Stomach (tissue), 9 donors: ENCODE measurements around the gene BMP7. TPM values are rescaled to one million over a fixed set of nuclear protein-coding genes. Genes with fewer than 3 reads are reported as not detected.

Experiments used
- DNase-seq, 2 donors: peaks; one replicate each; pipeline versions ENCODE4 v3.0.0 to v3.0.0-alpha.2; 2013 to 2019
- H3K27ac ChIP-seq, 5 donors: fragments of 200-600 bp in 4 of 5; sonication (generic) in 4 of 5; one replicate each; pipeline ENCODE4 v1.5.1; 2013 to 2019; ENCODE audit warnings: mild to moderate bottlenecking in 1 of 5, moderate library complexity in 1 of 5
- H3K27me3 ChIP-seq, 3 donors: fragments of 200-600 bp; sonication (generic); one replicate each; pipeline ENCODE4 v1.5.1; 2017 to 2019; ENCODE audit warnings: mixed run types in 1 of 3
- H3K36me3 ChIP-seq, 4 donors: fragments of 200-600 bp; sonication (generic); 1 replicate in 3 of 4; 2 replicates in 1 of 4; pipeline ENCODE4 v1.5.1; 2016 to 2019
- H3K4me1 ChIP-seq, 4 donors: fragments of 200-600 bp; sonication (generic); one replicate each; pipeline ENCODE4 v1.5.1; 2016 to 2019
- H3K4me3 ChIP-seq, 4 donors: fragments of 200-600 bp; sonication (generic) in 3 of 4; one replicate each; pipeline ENCODE4 v1.5.1; 2016 to 2019; ENCODE audit warnings: mild to moderate bottlenecking in 1 of 4
- H3K9me3 ChIP-seq, 4 donors: fragments of 200-600 bp; sonication (generic); one replicate each; pipeline ENCODE4 v1.5.1; 2016 to 2019
- EP300 ChIP-seq: sonication (generic); formaldehyde crosslinking; IDR thresholded peaks from one replicate; pipeline ENCODE4 v1.6.1; 2017; ENCODE audit warnings: antibody characterized with exemption
- POLR2A ChIP-seq, 4 donors: fragments of 450-650 bp; IDR thresholded peaks; one replicate each; pipeline ENCODE4 v1.6.1; 2016; ENCODE audit warnings: antibody characterized with exemption in 4 of 4, control low read depth in 2 of 4, mild to moderate bottlenecking in 1 of 4, moderate library complexity in 1 of 4
- POLR2AphosphoS5 ChIP-seq, 3 donors: sonication (generic); formaldehyde crosslinking; IDR thresholded peaks; one replicate each; pipeline ENCODE4 v1.6.1; 2016; ENCODE audit warnings: antibody characterized with exemption in 3 of 3
- WGBS, 5 donors: extraction: QIAGEN DNeasy Blood & Tissue Kit in 3 of 5; methylation state at CpG; one replicate each; pipeline versions ENCODE4 v1.1.5 to v1.1.7; 2013 to 2018; 5-methylcytosine and 5-hydroxymethylcytosine counted together
- intact Hi-C: fragments of 100-400 bp; cut with DNase I; formaldehyde crosslinking; loops from one replicate; pipeline ENCODE4 v1.15.1; 2023; ENCODE audit warnings: low total_unique reads
- polyA plus RNA-seq, 3 donors: library from polyadenylated mRNA; stranded (reverse); fragments of 200-250 nt; gene quantifications; one replicate each; pipeline ENCODE4 v1.2.3, GENCODE V29; 2013
- total RNA-seq, 5 donors: library from RNA; depleted of rRNA; stranded (reverse); fragments of >200 nt; gene quantifications; one replicate each; pipeline versions ENCODE4 v1.1.0 to v1.2.3, GENCODE V29; 2014 to 2016
- TF ChIP-seq, protein P1 (sequence below), 7 experiments: fragments of 450-650 bp in 4 of 7; fragments of 200-600 bp in 3 of 7; sonication (generic) in 3 of 7; IDR thresholded peaks; one replicate each; pipeline ENCODE4 v1.5.1; 2016 to 2019; ENCODE audit warnings: antibody characterized with exemption in 7 of 7, control low read depth in 2 of 7, mild to moderate bottlenecking in 1 of 7
- donor health status: healthy with polysubstance abuse.
- donor health status: Bipolar disorder and iron deficiency.
- donor health status: healthy.

The BMP7 gene
- total and polyA plus RNA-seq, 8 donors = under 0.01 to 11.0 (median 2.4) TPM

DNA sequence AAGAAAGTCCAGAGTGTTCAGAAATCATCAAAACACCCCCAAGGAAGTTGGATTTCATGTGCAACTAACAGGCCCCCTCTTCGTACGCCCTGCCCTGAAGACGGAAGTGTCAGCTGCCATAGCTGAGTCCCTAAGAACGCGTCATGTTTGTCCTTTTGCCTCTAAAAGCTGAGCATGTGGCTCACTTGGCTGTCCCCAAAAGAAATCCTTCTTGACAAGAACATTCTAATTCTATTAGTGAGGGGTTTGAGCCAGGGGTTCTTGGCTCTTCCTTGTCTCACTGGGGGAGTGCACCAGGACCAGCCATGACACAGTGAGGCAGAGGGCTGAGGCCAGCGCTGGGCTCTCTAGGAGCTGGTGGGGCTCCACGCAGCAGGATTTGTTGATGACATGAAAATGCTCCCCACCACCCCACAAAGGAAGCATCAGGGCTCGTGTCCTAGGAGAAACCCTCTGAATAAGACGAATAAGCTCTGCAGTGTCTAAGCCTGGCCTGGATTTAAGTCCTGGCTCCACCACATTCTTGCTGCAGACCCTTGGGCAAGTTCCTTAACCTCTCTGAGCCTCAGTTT lies 43.2 kb upstream of the BMP7 start:
- no peaks in the 10 kb centered on the region for H3K9me3 ChIP-seq
- WGBS, 5 donors = 73 to 81% (median 78%) methylated on average over 9 of the region's 9 CpGs
- TF ChIP-seq, protein P1, sequence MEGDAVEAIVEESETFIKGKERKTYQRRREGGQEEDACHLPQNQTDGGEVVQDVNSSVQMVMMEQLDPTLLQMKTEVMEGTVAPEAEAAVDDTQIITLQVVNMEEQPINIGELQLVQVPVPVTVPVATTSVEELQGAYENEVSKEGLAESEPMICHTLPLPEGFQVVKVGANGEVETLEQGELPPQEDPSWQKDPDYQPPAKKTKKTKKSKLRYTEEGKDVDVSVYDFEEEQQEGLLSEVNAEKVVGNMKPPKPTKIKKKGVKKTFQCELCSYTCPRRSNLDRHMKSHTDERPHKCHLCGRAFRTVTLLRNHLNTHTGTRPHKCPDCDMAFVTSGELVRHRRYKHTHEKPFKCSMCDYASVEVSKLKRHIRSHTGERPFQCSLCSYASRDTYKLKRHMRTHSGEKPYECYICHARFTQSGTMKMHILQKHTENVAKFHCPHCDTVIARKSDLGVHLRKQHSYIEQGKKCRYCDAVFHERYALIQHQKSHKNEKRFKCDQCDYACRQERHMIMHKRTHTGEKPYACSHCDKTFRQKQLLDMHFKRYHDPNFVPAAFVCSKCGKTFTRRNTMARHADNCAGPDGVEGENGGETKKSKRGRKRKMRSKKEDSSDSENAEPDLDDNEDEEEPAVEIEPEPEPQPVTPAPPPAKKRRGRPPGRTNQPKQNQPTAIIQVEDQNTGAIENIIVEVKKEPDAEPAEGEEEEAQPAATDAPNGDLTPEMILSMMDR (IDR thresholded peaks at IDR 0.05) = no peak
- no peak for TF ChIP-seq POLR2A (IDR thresholded peaks at IDR 0.05)
- no peak for TF ChIP-seq POLR2AphosphoS5 (IDR thresholded peaks at IDR 0.05)
- TF ChIP-seq EP300 = no peak
- peaks cover 0 to 51% (median 0%) of the 10 kb centered on the region in 3 donors for H3K27me3 ChIP-seq
- no peaks in the 10 kb centered on the region for H3K4me1 ChIP-seq
- H3K27ac ChIP-seq = no peak overlapping the region
- intact Hi-C loops = no loop called here
- H3K4me3 ChIP-seq = no peak overlapping the region
- H3K36me3 ChIP-seq = no peaks in the 10 kb centered on the region
- no peak for DNase-seq

DNA sequence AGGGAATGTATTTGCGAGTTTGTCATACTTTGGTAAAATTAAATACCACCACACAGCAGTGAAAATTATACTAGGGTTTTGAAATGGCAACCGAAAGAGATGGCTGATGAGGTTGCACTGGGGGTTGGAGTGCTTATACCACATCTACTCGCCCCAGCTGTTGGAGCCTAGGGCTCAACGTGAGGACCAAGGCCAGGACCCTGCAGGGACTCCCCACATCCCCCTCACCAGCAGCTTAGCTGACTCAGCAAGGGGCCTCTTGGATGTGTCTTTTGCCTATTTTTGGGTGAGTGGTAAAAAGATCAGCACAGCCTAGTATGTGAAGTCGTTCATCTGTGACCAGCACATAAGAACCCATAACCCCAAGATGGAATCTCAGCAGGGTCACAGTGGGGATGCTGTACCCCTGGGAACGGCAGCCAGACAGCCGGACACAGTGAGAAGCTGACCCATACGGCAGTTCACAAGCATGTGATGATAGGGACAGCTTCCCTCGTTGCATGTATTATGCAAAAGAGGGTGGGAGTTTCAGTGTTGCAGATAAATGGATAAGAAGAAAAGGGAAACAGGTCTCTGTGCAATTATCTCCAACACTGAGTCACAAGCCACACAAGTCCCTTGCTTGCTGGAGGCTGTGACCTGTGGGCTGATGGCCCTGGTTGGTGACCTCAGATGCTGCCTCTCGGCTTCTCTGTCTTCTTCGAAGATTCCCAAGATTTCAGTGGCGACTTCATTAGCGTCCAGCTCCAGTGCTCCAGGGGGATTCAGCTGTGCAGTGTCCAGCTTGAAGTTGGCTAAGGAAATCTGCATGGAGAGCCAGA lies 42.2 kb upstream of the BMP7 start:
- H3K4me1 ChIP-seq = no peaks in the 10 kb centered on the region
- no peak for TF ChIP-seq POLR2A (IDR thresholded peaks at IDR 0.05)
- no peak for TF ChIP-seq EP300
- TF ChIP-seq POLR2AphosphoS5 (IDR thresholded peaks at IDR 0.05) = no peak
- TF ChIP-seq, protein P1 (IDR thresholded peaks at IDR 0.05) = no peak
- DNase-seq = no peak
- H3K9me3 ChIP-seq = no peaks in the 10 kb centered on the region
- intact Hi-C loops = no loop called here
- no peaks in the 10 kb centered on the region for H3K36me3 ChIP-seq
- peaks cover 0 to 50% (median 0%) of the 10 kb centered on the region in 3 donors for H3K27me3 ChIP-seq
- H3K4me3 ChIP-seq = no peak overlapping the region
- 56 to 67% (median 58%) methylated on average over 13 of the region's 13 CpGs for WGBS, 5 donors
- H3K27ac ChIP-seq = no peak overlapping the region

DNA sequence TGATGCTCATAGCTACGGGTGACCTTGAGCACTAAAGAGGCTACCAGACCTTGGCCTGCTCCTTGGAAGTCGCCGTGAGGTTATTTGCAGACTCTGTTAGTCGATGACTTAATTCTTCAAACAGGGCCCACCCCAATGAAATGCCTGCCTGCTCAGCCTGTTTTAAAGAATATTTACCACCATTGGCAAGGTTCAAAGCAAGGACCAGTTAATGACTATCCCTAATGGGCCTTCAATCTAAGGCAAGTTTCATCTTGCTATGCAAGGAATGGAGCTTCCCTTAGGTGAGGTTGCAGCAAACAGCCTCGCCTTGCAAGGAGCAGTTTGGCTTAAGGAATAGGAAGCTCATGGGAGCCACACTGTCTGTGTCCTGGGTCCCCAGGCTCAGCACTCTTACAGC lies 40.3 kb upstream of the BMP7 start:
- intact Hi-C loops = no loop called here
- WGBS, 5 donors = 55 to 73% (median 65%) methylated on average over 5 of the region's 5 CpGs
- H3K36me3 ChIP-seq = no peaks in the 10 kb centered on the region

DNA sequence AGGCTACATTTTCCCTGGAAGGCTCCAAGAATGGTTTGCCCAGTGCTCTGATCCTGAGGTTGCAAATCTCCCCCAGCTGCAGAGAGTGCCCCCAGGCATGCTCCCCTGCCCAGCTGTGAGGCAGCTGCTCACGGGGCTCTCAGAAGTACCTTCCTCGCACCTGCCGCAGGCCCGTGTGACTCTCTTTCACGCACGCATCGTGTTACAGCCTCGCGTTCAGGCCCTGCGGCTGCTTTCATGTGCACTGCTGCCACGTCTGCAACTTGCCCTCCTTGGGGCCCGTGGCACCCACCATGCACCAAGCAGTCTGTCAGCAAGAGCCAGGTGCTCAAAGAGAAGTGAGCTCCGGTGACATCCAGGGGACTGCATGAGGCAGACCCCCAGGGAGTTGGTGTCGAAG lies 34.6 kb upstream of the BMP7 start:
- WGBS, 5 donors = 59 to 73% (median 65%) methylated on average over 14 of the region's 14 CpGs
- Histone ChIP-seq H3K4me1 (no peaks in the 10 kb centered on the region), H3K27me3 (peaks cover 0 to 34% (median 0%) of the 10 kb centered on the region in 3 donors), H3K9me3 (no peaks in the 10 kb centered on the region), H3K36me3 (no peaks in the 10 kb centered on the region), H3K27ac (no peak overlapping the region), H3K4me3 (no peak overlapping the region)
- intact Hi-C loops = no loop called here
- DNase-seq = no peak
- TF ChIP-seq EP300 = no peak
- TF ChIP-seq POLR2A (IDR thresholded peaks at IDR 0.05) = no peak
- TF ChIP-seq POLR2AphosphoS5 (IDR thresholded peaks at IDR 0.05) = no peak
- TF ChIP-seq, protein P1 (IDR thresholded peaks at IDR 0.05) = no peak

More for the DNA sequence above, 40.3 kb upstream of the BMP7 start:
- no peak for TF ChIP-seq POLR2AphosphoS5 (IDR thresholded peaks at IDR 0.05)
- no peak for TF ChIP-seq POLR2A (IDR thresholded peaks at IDR 0.05)
- TF ChIP-seq, protein P1 (IDR thresholded peaks at IDR 0.05) = no peak
- TF ChIP-seq EP300 = no peak
- Histone ChIP-seq H3K4me1 (no peaks in the 10 kb centered on the region), H3K9me3 (no peaks in the 10 kb centered on the region), H3K27ac (no peak overlapping the region), H3K27me3 (peaks cover 0 to 51% (median 0%) of the 10 kb centered on the region in 3 donors), H3K4me3 (no peak overlapping the region)
- DNase-seq = peak in 1 of 2 donors; percentile 35
